Measurements from ENCODE around the gene FAXDC2. TPM values are rescaled to one million over a fixed set of nuclear protein-coding genes. Genes with fewer than 3 reads are reported as not detected.
"Not testable (repeated sequence)": the region's sequence is repeated elsewhere in the genome, so short reads cannot be mapped to it uniquely, and the experiment has no call there.

The FAXDC2 gene
- total RNA-seq, 2 donors from 2014 or later = not detected

DNA sequence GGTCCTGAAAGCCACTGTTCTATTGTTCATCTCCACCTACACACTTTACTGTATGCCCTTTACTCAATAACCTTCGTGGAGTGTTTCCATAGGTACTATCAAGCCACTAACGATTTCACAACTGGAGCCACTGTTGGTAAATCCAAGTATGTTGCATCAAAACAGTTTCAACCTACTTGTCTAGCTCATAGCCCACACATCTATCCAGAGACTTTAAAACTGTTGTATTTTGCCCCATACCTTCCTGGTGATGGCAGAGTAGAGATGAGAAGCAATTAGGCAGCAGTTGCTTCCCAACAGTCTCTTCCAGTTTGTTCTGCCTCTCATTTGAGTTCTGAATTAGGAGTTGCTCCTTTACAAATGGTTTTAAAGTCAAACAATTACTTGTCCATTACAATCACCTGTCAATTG lies 607 bp downstream of the FAXDC2 start:
- H3K27ac Mint-ChIP-seq = no peak overlapping the region
- H3K27me3 Mint-ChIP-seq = no peaks in the 10 kb centered on the region
- no peak for ATAC-seq (replicated peaks)

DNA sequence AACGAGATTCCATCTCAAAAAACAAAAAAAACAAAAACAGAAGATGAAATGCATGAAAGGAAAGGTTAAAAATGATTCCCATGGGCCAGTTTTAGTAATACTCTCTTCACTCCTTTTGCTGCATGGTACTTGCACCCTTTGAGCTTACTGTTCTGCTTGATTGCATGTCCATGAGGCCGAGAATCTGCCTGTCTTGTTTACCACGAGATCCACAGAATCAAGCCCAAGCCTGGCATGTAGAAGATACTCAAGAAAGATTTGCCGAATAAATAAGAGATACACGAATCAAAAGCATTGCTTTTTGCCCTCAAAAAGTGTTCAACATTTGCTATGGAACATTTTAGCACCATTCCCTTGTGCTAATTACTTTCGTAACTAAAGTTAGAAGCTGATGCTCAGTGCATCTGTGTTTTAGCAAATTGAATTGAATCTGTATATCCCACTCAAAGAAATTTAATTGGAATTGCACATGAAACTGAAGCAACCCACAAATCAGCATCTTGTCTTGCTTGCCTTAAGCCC lies 1.1 kb downstream of the FAXDC2 start:
- Mint-ChIP-seq H3K9me3 (no peaks in the 10 kb centered on the region), H3K27me3 (no peaks in the 10 kb centered on the region), H3K4me3 (no peak overlapping the region), H3K4me1 (no peaks in the 10 kb centered on the region), H3K27ac (no peak overlapping the region), H3K36me3 (ENCODE audit: low read depth) (no peaks in the 10 kb centered on the region)
- ATAC-seq (replicated peaks) = no peak

More for the DNA sequence above, 607 bp downstream of the FAXDC2 start:
- no peaks in the 10 kb centered on the region for H3K4me1 Mint-ChIP-seq
- H3K36me3 Mint-ChIP-seq (ENCODE audit: low read depth) = no peaks in the 10 kb centered on the region
- no peaks in the 10 kb centered on the region for H3K9me3 Mint-ChIP-seq
- H3K4me3 Mint-ChIP-seq = no peak overlapping the region

DNA sequence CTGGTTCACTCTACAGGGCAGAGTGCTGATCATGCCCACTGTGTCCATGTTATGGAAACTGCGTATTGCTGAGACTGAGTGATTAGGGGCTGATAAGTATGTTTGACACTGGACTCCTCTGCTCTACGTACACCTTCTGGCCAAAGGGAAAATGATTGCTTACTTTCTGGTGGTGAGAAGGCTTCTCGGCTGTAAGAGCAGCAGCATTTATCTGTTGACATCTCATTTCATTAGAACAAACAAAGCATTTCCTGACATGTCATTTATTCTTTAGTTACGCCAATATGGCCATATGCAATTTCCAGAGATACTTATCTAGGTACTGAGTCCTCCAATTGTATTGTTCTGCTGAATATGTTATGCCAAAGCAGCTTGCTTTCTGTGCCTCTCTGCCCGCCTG lies 5.6 kb downstream of the FAXDC2 start:
- Mint-ChIP-seq H3K36me3 (ENCODE audit: low read depth) (no peaks in the 10 kb centered on the region), H3K9me3 (no peaks in the 10 kb centered on the region), H3K4me3 (no peak overlapping the region), H3K27ac (no peak overlapping the region), H3K4me1 (no peaks in the 10 kb centered on the region), H3K27me3 (no peaks in the 10 kb centered on the region)
- ATAC-seq (replicated peaks) = no peak

DNA sequence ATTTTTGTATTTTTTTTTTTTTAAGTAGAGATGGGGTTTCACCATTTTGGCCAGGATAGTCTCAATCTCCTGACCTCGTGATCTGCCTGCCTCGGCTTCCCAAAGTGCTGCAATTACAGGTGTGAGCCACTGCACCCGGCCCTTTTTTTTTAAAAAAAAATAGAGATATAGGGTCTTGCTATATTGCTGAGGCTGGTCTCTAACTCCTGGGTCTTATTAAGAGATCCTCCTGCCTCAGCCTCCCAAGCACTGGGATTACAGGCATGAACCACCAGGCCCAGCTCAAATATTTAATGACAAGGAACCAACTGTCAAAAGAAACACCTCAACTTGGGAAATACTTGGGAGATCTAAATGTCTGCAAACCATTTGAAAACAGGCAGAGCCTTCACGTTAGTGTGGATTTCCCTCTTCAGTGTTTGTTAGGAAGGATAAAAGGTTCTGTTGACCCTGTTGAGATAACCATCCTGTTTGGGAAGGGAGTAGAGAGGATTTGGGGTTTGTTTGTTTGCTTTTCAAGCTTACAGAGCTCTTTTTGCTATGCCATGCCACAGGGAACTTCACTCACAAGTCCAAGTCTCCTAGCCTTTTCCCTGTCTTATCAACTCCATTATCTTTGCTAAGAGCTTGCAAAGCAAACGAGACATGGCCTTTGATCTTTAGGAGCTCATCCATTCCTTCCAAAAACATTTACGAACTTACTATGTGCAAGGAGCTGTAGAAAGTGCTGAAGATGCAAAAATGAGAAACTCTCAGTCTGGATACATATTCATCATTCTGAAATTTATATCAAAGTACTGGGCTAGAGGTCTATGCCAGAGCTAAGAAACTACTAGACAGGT lies 7.5 kb downstream of the FAXDC2 start:
- Mint-ChIP-seq H3K9me3 (no peaks in the 10 kb centered on the region), H3K27me3 (no peaks in the 10 kb centered on the region), H3K4me1 (no peaks in the 10 kb centered on the region), H3K4me3 (no peak overlapping the region), H3K27ac (no peak overlapping the region), H3K36me3 (ENCODE audit: low read depth) (no peaks in the 10 kb centered on the region)
- no peak for ATAC-seq (replicated peaks)

DNA sequence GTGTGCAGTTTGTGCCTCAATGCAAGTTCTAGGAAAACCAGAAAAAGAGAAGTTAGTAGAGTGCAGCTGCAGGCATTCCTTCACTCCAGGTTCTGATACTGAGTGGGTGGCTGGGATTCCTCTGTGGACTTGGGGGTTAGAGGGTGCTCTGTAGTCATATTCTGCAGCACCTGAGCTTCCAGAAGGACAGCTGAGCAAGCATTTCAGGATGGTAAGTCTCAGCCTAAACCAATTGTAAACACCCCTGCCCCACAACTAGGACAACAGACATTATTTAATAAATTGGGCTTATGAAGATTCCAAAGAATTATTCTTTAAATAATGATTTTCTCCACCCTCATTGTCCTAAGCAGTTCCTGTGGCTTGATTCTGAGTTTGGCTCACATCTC lies 9.1 kb downstream of the FAXDC2 start:
- ATAC-seq (replicated peaks) = no peak
- H3K27me3 Mint-ChIP-seq = no peaks in the 10 kb centered on the region
- no peak overlapping the region for H3K4me3 Mint-ChIP-seq
- no peaks in the 10 kb centered on the region for H3K4me1 Mint-ChIP-seq
- no peaks in the 10 kb centered on the region for H3K9me3 Mint-ChIP-seq
- H3K36me3 Mint-ChIP-seq (ENCODE audit: low read depth) = no peaks in the 10 kb centered on the region
- H3K27ac Mint-ChIP-seq = no peak overlapping the region

DNA sequence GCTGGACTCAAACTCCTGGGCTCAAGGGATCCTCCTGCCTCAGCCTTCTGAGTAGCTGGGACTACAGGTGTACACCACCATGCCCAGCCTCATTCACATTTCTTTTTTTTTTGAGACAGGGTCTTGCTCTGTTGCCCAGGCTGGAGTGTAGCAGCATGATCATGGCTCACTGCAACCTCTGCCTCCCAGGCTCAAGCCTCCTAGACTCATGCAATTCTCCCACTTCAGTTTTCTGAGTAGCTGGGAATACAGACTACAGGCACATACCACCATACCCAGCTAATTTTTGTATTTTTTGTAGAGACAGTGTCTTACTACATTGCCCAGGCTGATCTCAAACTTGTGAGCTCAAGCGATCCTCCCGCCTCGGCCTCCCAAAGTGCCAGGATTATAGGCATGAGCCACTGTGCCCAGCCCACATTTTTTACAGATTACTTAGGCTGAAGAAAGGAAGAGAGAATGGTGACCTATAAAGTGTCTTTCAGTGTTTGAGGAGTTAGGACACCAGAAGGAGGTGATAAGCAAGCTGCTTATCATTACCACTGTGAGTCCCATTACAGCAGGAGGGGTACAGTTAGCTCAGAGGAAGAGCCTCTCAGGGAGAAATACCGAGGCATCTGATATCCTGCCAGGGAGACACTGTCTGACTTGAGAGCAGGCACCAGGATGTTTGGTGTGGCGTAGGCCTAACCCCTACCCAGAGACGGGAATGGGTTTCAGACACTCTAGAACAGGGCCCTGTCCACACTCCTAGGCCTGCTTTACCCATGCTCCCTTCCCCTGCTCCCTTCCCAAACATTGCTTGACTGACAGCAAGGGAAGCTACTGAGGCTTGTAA lies 9.7 kb downstream of the FAXDC2 start:
- H3K9me3 Mint-ChIP-seq = no peaks in the 10 kb centered on the region
- peak overlapping the region; percentile 49 for H3K27ac Mint-ChIP-seq
- no peak for ATAC-seq (replicated peaks)
- no peak overlapping the region for H3K4me3 Mint-ChIP-seq
- H3K27me3 Mint-ChIP-seq = no peaks in the 10 kb centered on the region
- no peaks in the 10 kb centered on the region for H3K36me3 Mint-ChIP-seq (ENCODE audit: low read depth)
- no peaks in the 10 kb centered on the region for H3K4me1 Mint-ChIP-seq

DNA sequence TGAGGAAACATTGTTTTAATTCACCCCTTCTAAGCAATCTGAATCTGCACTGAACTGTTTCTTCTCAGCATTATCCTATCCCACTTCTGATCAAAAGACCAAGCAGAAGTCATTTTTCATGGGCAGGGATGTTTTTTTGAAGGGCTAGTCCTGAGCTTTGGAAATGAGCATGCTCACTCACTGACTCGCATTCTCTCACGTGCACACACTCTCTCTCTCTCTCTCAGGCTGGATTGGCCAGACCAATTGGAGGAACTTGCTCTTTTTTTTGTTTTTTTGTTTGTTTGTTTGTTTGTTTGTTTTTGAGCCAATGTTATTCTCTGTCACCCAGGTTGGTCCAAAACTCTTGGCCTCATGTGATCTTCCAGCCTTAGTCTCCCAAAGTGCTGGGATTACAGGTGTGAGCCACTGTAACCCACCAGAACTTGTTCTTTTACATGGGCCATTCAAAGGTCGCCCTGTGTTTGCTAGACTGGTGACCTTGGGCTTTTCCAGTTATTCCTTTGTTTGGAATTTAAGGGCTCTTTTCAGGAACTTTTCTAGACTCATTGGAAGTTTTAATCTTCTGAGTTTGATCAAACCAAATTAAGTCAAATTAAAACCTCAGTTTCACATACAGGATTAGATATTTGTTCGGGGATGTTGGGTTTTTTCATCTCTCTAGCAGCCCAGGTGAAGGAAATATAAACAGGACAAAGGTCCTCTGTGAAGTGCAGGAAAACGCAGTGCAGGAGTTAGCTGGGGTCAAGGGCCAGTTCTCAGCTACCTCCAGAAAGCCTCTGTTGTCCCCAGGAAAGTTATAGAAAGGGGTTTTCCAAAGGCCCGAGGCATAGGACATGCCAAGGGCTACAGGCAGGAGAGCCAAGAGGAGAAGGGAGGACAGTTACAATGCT lies 13.1 kb downstream of the FAXDC2 start:
- ATAC-seq (replicated peaks) = no peak
- peaks cover 7% of the 10 kb centered on the region for H3K36me3 Mint-ChIP-seq (ENCODE audit: low read depth)
- no peaks in the 10 kb centered on the region for H3K4me1 Mint-ChIP-seq
- peak overlapping the region; percentile 44 for H3K27ac Mint-ChIP-seq
- H3K4me3 Mint-ChIP-seq = no peak overlapping the region
- no peaks in the 10 kb centered on the region for H3K9me3 Mint-ChIP-seq
- no peaks in the 10 kb centered on the region for H3K27me3 Mint-ChIP-seq

DNA sequence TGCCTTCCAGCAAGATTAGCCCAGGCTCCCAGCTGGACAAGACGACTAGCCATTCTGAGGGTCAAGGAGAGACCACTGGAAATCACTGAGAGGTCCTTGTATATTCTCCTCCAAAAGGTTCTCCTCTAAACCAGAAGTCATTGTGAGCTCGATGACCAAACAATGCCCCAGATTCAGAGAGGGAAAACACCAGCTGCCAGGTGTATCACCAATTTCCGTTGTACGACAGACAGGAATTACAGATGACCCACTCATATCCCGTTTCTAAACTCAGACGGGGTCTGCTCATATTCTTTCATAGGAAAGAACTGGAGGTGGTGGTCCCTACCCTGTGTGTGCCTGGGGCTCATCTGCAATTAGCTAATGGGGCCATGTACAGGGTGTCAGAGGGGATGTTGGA lies 14.2 kb downstream of the FAXDC2 start:
- ATAC-seq (replicated peaks) = no peak
- no peaks in the 10 kb centered on the region for H3K9me3 Mint-ChIP-seq
- H3K36me3 Mint-ChIP-seq (ENCODE audit: low read depth) = peaks cover 14% of the 10 kb centered on the region
- no peak overlapping the region for H3K4me3 Mint-ChIP-seq
- H3K27ac Mint-ChIP-seq = no peak overlapping the region
- no peaks in the 10 kb centered on the region for H3K4me1 Mint-ChIP-seq
- H3K27me3 Mint-ChIP-seq = no peaks in the 10 kb centered on the region

DNA sequence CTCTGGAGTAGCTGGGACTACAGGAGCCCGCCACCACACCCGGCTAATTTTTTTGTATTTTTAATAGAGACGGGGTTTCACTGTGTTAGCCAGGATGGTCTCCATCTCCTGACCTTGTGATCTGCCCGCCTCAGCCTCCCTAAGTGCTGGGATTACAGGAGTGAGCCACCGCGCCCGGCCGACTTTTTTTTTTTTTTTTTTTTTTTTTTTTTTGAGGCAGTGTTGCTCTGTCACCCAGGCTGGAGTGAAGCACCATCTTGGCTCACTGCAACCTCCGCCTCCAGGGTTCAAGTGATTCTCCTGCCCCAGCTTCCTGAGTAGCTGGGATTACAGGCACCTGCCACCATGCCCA lies 14.7 kb downstream of the FAXDC2 start:
- not testable (repeated sequence) for H3K27ac Mint-ChIP-seq; H3K9me3 Mint-ChIP-seq; H3K4me1 Mint-ChIP-seq; H3K27me3 Mint-ChIP-seq; ATAC-seq (replicated peaks); H3K4me3 Mint-ChIP-seq
- H3K36me3 Mint-ChIP-seq (ENCODE audit: low read depth) = peaks cover 17% of the 10 kb centered on the region

DNA sequence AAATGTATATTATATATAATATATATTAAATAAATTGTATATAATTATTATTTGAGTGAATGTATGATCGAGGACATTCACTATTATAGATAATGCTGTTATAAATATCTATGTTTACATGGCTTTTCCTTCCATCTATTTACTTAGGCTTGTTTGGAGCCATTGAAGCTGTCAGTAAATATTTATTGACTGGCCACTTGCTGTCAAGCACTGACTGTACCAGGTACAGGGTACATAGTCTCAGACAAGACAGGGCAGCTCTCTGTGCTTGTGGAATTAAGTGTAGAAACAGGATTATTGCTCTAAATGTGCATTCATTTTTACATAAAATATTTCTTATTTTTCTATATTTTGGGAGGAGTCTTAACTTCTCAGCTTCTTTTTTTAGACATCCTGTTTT lies 16.4 kb downstream of the FAXDC2 start:
- no peaks in the 10 kb centered on the region for H3K27me3 Mint-ChIP-seq
- H3K4me1 Mint-ChIP-seq = peaks cover 14% of the 10 kb centered on the region
- no peak overlapping the region for H3K27ac Mint-ChIP-seq
- no peak for ATAC-seq (replicated peaks)
- H3K36me3 Mint-ChIP-seq (ENCODE audit: low read depth) = peaks cover 21% of the 10 kb centered on the region
- H3K4me3 Mint-ChIP-seq = no peak overlapping the region
- no peaks in the 10 kb centered on the region for H3K9me3 Mint-ChIP-seq

DNA sequence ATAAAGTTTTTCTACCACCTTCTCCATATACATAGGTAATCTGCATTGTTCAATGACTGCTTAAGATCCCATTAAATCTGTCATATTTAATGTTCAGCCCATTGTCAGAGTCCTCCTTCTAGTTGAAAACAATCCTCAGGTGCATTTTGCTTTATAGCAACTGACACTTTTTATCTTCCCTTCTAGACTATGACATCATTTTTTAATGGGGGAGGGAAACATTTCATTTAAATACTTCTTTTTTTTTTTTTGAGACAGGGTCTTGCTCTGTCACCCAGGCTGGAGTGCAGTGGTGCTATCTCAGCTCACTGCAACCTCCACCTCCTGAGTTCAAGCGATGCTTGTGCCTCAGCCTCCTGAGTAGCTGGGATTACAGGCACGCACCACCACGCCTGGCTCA lies 17.6 kb downstream of the FAXDC2 start:
- H3K27me3 Mint-ChIP-seq; ATAC-seq (replicated peaks); H3K4me3 Mint-ChIP-seq; H3K9me3 Mint-ChIP-seq; H3K27ac Mint-ChIP-seq: not testable (repeated sequence)
- Mint-ChIP-seq H3K4me1 (peaks cover 20% of the 10 kb centered on the region), H3K36me3 (ENCODE audit: low read depth) (peaks cover 27% of the 10 kb centered on the region)

DNA sequence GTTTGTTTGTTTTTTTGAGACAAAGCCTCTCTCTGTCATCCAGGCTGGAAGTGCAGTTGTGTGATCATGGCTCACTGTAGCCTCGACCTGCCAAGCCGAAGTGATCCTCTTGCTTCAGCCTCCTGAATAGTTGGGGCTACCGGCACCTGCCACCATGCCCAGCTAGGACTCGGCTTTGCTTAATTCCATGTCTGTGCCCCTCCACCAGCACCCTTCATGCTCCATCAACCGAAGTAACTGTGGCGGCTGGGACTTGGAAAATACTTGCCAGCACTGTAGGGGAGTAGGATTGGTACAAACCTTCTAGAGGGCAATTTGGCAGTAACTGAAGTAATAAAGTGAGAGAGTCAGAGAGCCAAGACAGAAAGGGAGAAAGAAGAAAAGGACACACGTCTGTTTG lies 19.0 kb downstream of the FAXDC2 start:
- Mint-ChIP-seq H3K36me3 (ENCODE audit: low read depth) (peaks cover 36% of the 10 kb centered on the region), H3K4me1 (peaks cover 20% of the 10 kb centered on the region), H3K27ac (no peak overlapping the region), H3K27me3 (no peaks in the 10 kb centered on the region), H3K9me3 (no peaks in the 10 kb centered on the region), H3K4me3 (no peak overlapping the region)
- ATAC-seq (replicated peaks) = no peak

DNA sequence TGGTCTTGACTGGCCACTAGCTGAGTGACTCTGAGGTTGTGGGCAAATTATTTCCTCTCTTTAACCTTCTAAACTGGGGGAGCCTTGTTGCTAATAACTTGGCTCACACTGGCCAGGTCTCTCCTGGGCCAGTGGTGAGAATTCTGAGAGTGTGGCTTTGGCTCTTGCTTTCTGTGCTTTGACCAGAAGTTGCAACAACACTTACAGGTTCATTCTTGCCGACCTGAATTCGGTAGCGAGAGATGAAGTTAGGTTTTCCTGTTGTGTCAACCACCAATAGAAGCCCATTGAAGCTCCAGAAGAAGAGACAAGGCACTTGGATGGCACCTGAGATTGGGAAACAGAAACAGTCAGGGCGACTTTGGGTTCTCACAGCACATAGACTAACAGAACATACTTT lies 19.8 kb downstream of the FAXDC2 start:
- H3K36me3 Mint-ChIP-seq (ENCODE audit: low read depth) = peaks cover 44% of the 10 kb centered on the region
- peaks cover 24% of the 10 kb centered on the region for H3K4me1 Mint-ChIP-seq
- H3K9me3 Mint-ChIP-seq = no peaks in the 10 kb centered on the region
- no peak for ATAC-seq (replicated peaks)
- H3K27me3 Mint-ChIP-seq = no peaks in the 10 kb centered on the region
- peak overlapping the region; percentile 42 for H3K4me3 Mint-ChIP-seq
- H3K27ac Mint-ChIP-seq = peak overlapping the region; percentile 82

DNA sequence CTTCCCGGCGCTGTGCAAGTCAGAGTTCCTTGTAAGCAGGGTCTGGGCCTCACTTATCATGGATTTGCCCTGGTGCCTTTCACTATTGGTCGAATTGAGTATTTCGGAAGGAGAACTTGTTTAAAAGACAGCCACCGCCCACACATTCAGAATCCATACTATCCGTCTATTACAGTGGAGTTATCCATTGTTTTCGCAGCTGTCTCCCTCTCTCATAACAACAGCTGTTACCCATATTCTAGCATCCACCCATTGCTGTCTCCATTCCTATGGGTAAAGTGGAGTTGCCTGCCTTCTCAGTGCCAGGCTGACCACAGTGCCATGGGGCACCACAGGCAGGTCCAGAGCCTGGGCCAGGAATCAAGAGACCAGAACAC lies 20.2 kb downstream of the FAXDC2 start:
- Mint-ChIP-seq H3K27me3 (no peaks in the 10 kb centered on the region), H3K4me3 (peak overlapping the region; percentile 42)
- no peak for ATAC-seq (replicated peaks)

More for the DNA sequence above, 20.2 kb downstream of the FAXDC2 start:
- H3K4me1 Mint-ChIP-seq = peaks cover 25% of the 10 kb centered on the region
- H3K9me3 Mint-ChIP-seq = no peaks in the 10 kb centered on the region
- H3K27ac Mint-ChIP-seq = peak overlapping the region; percentile 82
- peaks cover 48% of the 10 kb centered on the region for H3K36me3 Mint-ChIP-seq (ENCODE audit: low read depth)
